ENCODE results near the gene INTS3.

Gene INTS3

GRCh38 chr1:153798468-153798780, 70.6 kb downstream of the INTS3 start:
- no peak for DNase-seq

- DNase-seq: no peak
Measured at GRCh38 chr1:153799016-153799415, 71.2 kb downstream of the INTS3 start.

- DNase-seq: no peak
Measured at GRCh38 chr1:153799566-153800465, 72.0 kb downstream of the INTS3 start.

- DNase-seq: no peak
Measured at GRCh38 chr1:153800516-153800915, 72.7 kb downstream of the INTS3 start.

- DNase-seq: no peak
Measured at GRCh38 chr1:153801028-153801625, 73.3 kb downstream of the INTS3 start.

GRCh38 chr1:153801786-153802697, 74.2 kb downstream of the INTS3 start:
- no peak for DNase-seq

- DNase-seq: no peak
Measured at GRCh38 chr1:153803470-153804056, 75.7 kb downstream of the INTS3 start.

- no peak for DNase-seq
Measured at GRCh38 chr1:153804112-153804511, 76.3 kb downstream of the INTS3 start.

- no peak for DNase-seq
Measured at GRCh38 chr1:153805042-153805745, 77.3 kb downstream of the INTS3 start.

- DNase-seq: no peak
Measured at GRCh38 chr1:153805886-153806719, 78.3 kb downstream of the INTS3 start.

- DNase-seq: no peak
Measured at GRCh38 chr1:153816283-153816889, 88.5 kb downstream of the INTS3 start.

GRCh38 chr1:153818876-153819275, 91.0 kb downstream of the INTS3 start:
- no peak for DNase-seq
